Measurements from ENCODE around the gene PIN1. TPM values are rescaled to one million over a fixed set of nuclear protein-coding genes. Genes with fewer than 3 reads are reported as not detected.
"Not testable (repeated sequence)": the region's sequence is repeated elsewhere in the genome, so short reads cannot be mapped to it uniquely, and the experiment has no call there.

Gene PIN1
- total RNA-seq, 1 experiment from 2014 or later: 107 TPM

DNA sequence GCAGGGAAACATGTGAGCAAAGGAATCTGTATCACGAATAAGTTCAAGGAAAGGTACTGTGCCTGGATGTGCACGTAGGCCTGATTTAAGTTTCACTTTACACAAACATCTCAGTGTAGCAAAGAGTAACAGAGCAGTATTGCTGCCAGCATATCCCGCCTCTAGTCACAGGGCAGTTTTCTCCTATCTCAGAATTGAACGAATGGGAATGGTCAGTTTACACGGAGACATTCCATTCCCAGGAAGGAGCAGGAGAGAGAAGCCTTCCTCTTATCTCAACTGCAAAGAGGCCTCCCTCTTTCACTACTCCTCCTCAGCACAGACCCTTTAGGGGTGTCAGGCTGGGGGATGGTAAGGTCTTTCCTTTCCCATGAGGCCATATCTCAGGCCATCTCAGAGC is 45.5 kb upstream of the PIN1 start:
- POLR2A ChIA-PET; H3K4me3 Mint-ChIP-seq; ATAC-seq; CTCF ChIA-PET; H3K36me3 Mint-ChIP-seq; DNase-seq (ENCODE audit: low spot score); H3K27me3 Mint-ChIP-seq (ENCODE audit: low read depth); H3K9me3 Mint-ChIP-seq: not testable (repeated sequence)
- Mint-ChIP-seq H3K4me1 (peaks cover 46% of the 10 kb centered on the region), H3K27ac (peak overlapping the region; percentile 93)

- not testable (repeated sequence) for ATAC-seq; DNase-seq (ENCODE audit: low spot score); H3K27me3 Mint-ChIP-seq (ENCODE audit: low read depth); H3K9me3 Mint-ChIP-seq; H3K27ac Mint-ChIP-seq; H3K36me3 Mint-ChIP-seq
- Mint-ChIP-seq H3K4me1 (peaks cover 41% of the 10 kb centered on the region), H3K4me3 (peak overlapping the region; percentile 68)
- ChIA-PET CTCF (interaction anchor here (0.6 to 0.7 kb wide), 3 partner anchors 53 to 168 kb away, joined by 3 to 8 read pairs (median 6); no protein-coding TSS in a partner anchor), POLR2A (interaction anchor here (0.6 kb wide), 1 partner anchor 165 kb away, joined by 4 read pairs; no protein-coding TSS in a partner anchor)
Observed at GRCh38 chr19:9791073-9791367, 44.1 kb upstream of the PIN1 start.

DNA sequence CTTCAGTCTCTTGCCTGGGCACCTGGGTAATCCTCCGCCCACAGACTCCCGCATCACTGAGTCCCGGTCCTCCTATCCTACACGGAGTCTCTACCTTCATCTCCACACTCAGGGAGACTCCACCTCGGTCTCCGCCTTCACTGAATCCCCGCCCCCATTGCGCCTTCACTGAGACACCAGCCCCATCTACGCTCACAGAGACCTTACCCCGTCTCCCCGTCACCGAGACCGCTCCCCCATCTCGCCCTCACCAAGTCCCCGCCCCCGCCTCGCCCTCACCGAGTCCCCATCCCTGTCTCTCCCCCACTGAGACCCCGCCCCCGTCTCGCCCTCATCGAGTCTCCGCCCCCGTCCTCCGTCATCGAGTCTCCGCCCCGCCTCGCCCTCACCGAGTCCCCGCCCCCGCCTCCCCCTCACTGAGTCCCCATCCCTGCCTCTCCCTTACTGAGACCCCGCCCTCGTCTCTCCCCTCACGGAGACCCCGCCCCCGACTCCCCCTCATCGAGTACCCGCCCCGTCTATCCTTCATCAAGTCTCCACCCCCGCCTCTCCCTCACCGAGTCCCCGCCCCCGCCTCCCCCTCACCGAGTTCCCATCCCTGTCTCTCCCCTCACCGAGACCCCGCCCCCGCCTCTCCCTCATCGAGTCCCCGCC is 43.4 kb upstream of the PIN1 start:
- no peaks in the 10 kb centered on the region for H3K27me3 Mint-ChIP-seq (ENCODE audit: low read depth)
- peak overlapping the region; percentile 91 for H3K4me3 Mint-ChIP-seq
- H3K9me3 Mint-ChIP-seq: no peaks in the 10 kb centered on the region
- ATAC-seq (peak; percentile 66), DNase-seq (ENCODE audit: low spot score) (peak; percentile 98)
- peak overlapping the region; percentile 95 for H3K27ac Mint-ChIP-seq
- peaks cover 2% of the 10 kb centered on the region; the same call in 1 of the 2 replicates for H3K36me3 Mint-ChIP-seq
- TF ChIP-seq ESRRA (CRISPR knock-in tag; IDR thresholded peaks at IDR 0.05; ENCODE audit: borderline replicate concordance) (no peak), SP1 (CRISPR knock-in tag; conservative IDR thresholded peaks at IDR 0.05) (peak; percentile 74)
- H3K4me1 Mint-ChIP-seq: peaks cover 41% of the 10 kb centered on the region
- ChIA-PET POLR2A (no interaction called here), CTCF (interaction anchor here (0.6 kb wide), 1 partner anchor 116 kb away, joined by 3 read pairs; no protein-coding TSS in a partner anchor)

DNA sequence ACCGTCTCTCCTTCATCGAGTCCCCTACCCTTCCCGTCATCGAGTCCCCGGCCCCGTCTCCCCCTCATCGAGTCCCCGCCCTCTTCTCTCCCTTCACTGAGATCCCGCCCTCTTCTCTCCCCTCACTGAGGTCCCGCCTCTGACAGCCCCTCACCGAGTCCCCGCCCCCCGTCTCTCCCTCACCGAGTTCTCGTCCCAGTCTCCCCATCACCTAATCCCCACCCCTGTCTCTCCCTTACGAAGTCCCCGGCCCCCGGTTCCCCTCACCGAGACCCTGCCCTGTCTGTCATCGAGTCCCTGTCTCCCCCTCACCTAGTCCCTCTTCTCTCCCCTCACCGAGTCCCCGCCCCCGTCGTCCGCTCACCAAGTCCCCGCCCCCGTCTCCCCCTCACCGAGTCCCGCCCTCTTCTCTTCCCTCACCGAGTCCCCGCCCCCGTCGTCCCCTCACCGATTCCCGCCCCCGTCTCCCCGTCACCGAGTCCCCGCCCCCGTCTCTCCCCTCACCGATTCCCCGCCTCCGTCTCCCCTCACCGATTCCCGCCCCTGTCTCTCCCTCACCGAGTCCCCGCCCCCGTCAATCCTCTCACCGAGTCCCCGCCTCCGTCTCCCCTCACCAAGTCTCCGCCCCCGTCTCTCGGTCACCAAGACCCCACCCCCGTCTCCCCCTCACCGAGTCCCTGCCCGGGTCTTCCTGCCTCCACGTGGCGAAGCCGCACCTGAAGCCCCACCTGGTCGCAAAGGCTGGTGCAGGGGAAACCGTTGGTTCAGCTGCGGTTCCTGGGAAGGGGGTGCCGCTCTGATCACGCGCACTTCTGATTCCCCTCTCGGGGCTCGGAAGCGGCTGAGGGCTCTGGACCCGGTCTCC is 42.7 kb upstream of the PIN1 start:
- Mint-ChIP-seq H3K4me3 (peak overlapping the region; percentile 91), H3K4me1 (peaks cover 39% of the 10 kb centered on the region), H3K27me3 (ENCODE audit: low read depth) (no peaks in the 10 kb centered on the region), H3K36me3 (peaks cover 2% of the 10 kb centered on the region; the same call in 1 of the 2 replicates), H3K27ac (0 out of 2 replicates have a peak overlapping the region, but pooled peaks have one; percentile 36), H3K9me3 (no peaks in the 10 kb centered on the region)
- peak; percentile 69 for ATAC-seq
- CTCF ChIA-PET: interaction anchor here (2.0 kb wide), 1 partner anchor 206 kb away, joined by 6 read pairs; no protein-coding TSS in a partner anchor
- DNase-seq (ENCODE audit: low spot score): peak; percentile 97
- POLR2A ChIA-PET: no interaction called here
- TF ChIP-seq, protein P1, sequence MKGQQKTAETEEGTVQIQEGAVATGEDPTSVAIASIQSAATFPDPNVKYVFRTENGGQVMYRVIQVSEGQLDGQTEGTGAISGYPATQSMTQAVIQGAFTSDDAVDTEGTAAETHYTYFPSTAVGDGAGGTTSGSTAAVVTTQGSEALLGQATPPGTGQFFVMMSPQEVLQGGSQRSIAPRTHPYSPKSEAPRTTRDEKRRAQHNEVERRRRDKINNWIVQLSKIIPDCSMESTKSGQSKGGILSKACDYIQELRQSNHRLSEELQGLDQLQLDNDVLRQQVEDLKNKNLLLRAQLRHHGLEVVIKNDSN (CRISPR knock-in tag; IDR thresholded peaks at IDR 0.05): peak; percentile 58; the same call in 1 of the 2 replicates
- TF ChIP-seq CREB1 (CRISPR knock-in tag; IDR thresholded peaks at IDR 0.05): peak; percentile 68; the same call in 1 of the 2 replicates
- TF ChIP-seq, protein P2, sequence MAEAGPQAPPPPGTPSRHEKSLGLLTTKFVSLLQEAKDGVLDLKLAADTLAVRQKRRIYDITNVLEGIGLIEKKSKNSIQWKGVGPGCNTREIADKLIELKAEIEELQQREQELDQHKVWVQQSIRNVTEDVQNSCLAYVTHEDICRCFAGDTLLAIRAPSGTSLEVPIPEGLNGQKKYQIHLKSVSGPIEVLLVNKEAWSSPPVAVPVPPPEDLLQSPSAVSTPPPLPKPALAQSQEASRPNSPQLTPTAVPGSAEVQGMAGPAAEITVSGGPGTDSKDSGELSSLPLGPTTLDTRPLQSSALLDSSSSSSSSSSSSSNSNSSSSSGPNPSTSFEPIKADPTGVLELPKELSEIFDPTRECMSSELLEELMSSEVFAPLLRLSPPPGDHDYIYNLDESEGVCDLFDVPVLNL (CRISPR knock-in tag; IDR thresholded peaks at IDR 0.05; ENCODE audit: borderline replicate concordance, low read depth): no peak
- TF ChIP-seq TCF7 (CRISPR knock-in tag; IDR thresholded peaks at IDR 0.05; ENCODE audit: low read depth): no peak
- TF ChIP-seq, protein P3, sequence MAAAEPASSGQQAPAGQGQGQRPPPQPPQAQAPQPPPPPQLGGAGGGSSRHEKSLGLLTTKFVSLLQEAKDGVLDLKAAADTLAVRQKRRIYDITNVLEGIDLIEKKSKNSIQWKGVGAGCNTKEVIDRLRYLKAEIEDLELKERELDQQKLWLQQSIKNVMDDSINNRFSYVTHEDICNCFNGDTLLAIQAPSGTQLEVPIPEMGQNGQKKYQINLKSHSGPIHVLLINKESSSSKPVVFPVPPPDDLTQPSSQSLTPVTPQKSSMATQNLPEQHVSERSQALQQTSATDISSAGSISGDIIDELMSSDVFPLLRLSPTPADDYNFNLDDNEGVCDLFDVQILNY (CRISPR knock-in tag; IDR thresholded peaks at IDR 0.05): 0 out of 2 replicates have a peak, but pooled peaks have one; percentile 51
- TF ChIP-seq GABPB1 (CRISPR knock-in tag; IDR thresholded peaks at IDR 0.05): no peak
- TF ChIP-seq SP1 (CRISPR knock-in tag; conservative IDR thresholded peaks at IDR 0.05): peak; percentile 74; the same call in 1 of the 2 replicates
- no peak for TF ChIP-seq ZNF396 (CRISPR knock-in tag; IDR thresholded peaks at IDR 0.05; ENCODE audit: borderline replicate concordance)
- TF ChIP-seq ZNF121 (CRISPR knock-in tag; IDR thresholded peaks at IDR 0.05): no peak
- TF ChIP-seq ELF4 (CRISPR knock-in tag; IDR thresholded peaks at IDR 0.05; ENCODE audit: low read depth): 0 out of 2 replicates have a peak, but pooled peaks have one; percentile 11
- no peak for TF ChIP-seq SMAD4 (CRISPR knock-in tag; IDR thresholded peaks at IDR 0.05)
- peak; percentile 66; the same call in 1 of the 2 replicates for TF ChIP-seq MYBL2 (CRISPR knock-in tag; IDR thresholded peaks at IDR 0.05)
- no peak for TF ChIP-seq FOXJ3 (CRISPR knock-in tag; IDR thresholded peaks at IDR 0.05; ENCODE audit: borderline replicate concordance)
- no peak for TF ChIP-seq ZNF232 (CRISPR knock-in tag; IDR thresholded peaks at IDR 0.05)
- TF ChIP-seq, protein P4, sequence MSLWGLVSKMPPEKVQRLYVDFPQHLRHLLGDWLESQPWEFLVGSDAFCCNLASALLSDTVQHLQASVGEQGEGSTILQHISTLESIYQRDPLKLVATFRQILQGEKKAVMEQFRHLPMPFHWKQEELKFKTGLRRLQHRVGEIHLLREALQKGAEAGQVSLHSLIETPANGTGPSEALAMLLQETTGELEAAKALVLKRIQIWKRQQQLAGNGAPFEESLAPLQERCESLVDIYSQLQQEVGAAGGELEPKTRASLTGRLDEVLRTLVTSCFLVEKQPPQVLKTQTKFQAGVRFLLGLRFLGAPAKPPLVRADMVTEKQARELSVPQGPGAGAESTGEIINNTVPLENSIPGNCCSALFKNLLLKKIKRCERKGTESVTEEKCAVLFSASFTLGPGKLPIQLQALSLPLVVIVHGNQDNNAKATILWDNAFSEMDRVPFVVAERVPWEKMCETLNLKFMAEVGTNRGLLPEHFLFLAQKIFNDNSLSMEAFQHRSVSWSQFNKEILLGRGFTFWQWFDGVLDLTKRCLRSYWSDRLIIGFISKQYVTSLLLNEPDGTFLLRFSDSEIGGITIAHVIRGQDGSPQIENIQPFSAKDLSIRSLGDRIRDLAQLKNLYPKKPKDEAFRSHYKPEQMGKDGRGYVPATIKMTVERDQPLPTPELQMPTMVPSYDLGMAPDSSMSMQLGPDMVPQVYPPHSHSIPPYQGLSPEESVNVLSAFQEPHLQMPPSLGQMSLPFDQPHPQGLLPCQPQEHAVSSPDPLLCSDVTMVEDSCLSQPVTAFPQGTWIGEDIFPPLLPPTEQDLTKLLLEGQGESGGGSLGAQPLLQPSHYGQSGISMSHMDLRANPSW (CRISPR knock-in tag; conservative IDR thresholded peaks at IDR 0.05; ENCODE audit: low read depth): no peak
- no peak for TF ChIP-seq ZNF423 (CRISPR knock-in tag; IDR thresholded peaks at IDR 0.05)
- TF ChIP-seq NR3C1 (CRISPR knock-in tag; conservative IDR thresholded peaks at IDR 0.05; ENCODE audit: low read depth): 0 out of 2 replicates have a peak, but pooled peaks have one; percentile 18
- TF ChIP-seq CREM (CRISPR knock-in tag; IDR thresholded peaks at IDR 0.05): peak; percentile 65; the same call in 1 of the 2 replicates
